Right kidney (tissue), 1 donor: ENCODE measurements around the gene GGCX.

Source experiments
- DNase-seq: peaks from one replicate; pipeline ENCODE4 v3.0.0-alpha.2; 2016

The GGCX gene

GRCh38 chr2:85541753-85542457, 19.4 kb downstream of the GGCX start:
- DNase-seq, result no peak

GRCh38 chr2:85541262-85541661, 20.0 kb downstream of the GGCX start:
- no peak for DNase-seq

GRCh38 chr2:85540133-85540648, 21.1 kb downstream of the GGCX start:
- peak; percentile 32 for DNase-seq

DNA sequence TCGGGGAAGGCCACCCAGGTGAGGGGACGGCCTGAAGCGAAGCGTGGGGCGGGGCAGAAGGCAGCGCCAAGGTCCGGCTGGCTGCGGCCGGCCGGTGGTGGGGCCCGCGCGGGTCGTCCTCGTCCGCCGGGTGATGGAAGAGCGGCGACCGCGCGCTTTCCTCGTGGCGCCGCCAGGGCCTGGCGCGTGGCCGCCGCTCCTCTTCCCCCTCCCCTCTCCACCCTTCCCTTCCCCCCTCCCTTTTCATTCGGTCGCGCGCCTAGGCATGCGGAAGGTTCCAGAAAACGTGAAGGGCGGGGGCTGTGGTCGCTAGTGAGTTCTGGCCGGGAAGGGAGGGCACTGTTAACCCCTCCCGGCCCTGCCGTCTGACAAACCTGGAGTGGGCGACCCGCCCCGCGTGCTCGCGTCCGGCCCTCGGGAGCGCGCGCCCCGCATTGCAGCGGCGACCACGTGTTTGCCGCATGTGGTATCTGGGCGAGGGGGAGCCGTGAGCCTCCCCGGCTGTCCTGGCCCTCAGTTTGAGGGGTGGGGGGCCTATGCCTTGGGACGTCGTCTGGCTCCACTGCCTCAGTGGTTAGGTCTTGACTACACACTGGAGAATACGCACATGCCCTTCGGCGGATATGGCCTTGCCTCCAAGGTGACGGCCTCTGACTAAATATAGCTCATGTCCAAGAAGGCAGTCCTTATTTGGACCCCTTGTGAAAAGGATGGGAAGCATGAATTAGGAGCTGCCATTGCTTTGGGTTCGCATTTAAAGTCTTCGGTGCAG, 21.7 kb downstream of the GGCX start:
- DNase-seq, result peak; percentile 84

DNA sequence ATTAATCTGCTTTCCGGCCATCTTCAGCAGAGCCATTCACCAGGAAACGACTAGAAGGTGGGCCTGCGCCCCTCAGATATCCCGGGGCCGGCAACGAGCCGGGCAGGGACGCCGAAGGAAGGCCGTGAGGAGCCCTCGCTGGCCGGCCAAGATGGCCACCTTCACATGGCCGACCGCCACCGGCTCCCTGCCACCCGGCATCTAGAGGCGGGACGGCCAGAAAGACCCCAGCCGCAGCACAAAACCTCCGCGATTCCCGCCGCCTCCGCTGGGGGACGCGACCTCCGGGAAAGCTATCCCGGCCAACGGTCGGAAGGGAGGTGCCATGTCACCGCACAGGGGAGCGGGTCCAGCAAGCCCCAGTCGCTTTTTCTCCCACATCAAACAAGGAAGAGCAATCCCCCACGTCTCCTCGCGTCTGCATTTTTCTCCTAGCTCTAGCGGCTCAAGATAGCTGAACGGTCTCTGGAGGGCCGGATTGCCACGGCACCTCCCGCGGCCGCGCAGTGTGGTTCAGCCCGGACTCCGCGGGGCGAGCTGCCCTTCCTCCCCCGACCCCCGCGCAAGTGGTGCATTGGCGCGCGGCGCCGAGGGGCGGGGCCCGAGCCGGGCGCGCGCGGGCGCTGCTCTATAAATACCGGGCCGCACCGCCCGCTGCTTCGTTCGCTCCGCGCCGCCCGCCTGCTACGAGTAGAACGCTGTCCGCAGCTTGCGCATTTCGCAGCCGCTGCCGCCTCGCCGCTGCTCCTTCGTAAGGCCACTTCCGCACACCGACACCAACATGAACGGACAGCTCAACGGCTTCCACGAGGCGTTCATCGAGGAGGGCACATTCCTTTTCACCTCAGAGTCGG, 22.6 kb downstream of the GGCX start, which contains the start of gene MAT2A:
TSS of gene MAT2A (plus strand) at position 662 of the 854 bp plus-strand sequence. CDS start at position 782, 120 bp downstream.
- DNase-seq, result peak; percentile 100

DNA sequence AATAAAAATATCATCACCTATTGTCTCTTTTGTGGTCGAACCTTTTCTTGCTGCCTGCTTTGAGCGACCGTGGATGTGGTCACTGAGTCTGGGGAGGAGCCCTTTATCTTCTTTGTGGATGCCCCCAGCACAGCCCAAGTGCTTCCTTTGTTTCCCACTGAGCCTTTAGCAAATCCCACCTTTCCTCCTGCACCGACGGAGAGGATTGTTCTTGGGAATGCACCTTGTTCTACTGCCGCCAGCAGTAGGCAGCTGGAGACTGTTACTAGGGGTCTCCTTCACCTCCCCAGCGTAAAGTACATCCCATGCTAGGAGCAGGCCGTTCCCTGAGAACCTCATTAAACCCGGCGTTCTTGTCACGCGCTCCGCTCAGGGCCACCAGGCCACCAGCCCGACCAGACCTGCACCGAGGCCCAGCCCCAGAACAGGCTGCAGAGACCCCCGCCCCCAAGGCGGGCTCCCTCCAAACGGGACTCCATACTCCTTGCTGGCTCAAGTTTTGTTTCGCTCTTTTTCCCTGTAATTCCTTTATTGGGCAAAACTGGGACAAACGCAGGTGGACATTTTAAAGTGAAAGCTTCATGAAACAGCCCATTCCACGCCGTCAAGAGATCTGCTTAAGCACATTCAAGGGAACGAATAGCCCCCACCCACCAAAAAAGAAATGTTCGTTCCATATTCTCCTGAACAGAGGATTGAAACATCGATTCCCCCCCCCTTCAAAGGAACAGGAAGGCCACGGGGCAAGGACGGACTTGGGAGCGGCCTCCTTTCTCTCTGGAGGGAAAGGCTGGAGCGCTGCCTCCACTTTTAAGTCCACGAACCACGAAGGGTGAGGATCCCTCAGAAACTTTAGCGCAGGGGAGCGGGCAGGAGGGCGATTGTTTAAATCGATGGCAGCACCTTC, 23.4 kb downstream of the GGCX start:
- peak; percentile 84 for DNase-seq

- DNase-seq, result no peak
These were observed 24.8 kb downstream of the GGCX start for GRCh38 chr2:85536479-85536878.

DNA sequence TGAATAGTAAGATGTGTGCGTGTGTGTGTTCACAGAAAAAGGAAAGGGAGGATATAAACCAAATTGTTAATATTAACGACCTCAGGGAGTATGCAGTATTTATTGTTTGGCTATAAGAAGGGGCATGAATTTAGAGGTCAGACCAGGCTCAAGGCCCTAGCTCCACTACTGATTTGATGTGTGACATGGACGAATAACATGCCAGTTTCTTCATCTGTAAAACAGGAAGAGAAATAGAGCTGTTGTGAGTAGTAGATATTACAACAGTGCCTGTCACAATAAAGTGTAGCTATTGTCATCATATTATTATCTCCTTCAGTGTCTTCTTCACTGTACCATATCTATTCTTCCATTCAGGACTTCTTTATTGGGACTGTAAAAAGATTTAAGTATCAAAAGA, 26.4 kb downstream of the GGCX start:
- no peak for DNase-seq

DNA sequence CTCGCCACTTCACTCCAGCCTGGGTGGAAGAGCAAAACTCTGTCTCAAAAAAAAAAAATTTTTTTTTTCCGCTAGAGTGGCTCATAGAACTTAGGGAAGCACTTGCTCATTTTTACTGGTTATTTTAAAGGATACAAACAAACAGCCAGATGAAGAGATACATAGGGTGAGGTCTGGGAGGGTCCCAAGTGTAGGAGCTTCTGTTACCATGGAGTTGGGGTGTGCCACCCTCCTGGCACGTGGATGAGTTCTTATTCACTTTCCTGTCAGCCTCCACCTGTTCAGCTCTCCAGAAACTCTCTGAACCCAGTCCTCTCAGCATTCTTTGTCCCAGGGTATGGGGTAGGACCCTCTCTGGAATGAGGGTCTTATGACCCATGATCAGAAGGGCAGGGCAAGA, 27.2 kb downstream of the GGCX start:
- no peak for DNase-seq

DNA sequence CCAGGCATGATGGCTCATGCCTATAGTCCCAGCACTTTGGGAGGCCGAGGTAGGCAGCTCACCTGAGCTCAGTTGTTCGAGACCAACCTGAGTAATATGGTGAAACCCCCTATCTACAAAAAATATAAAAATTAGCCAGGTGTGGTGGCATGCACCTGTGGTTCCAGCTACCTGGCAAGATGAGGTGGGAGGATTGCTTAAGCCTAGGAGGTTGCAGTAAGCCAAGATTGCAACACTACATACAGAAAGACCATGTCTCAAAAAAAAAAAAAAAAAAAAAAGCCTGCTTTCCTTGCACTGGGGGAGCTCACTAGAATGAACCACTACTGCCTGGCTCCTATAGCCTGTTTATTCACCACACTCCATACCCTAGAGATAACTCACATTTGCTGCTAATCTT, 29.7 kb downstream of the GGCX start:
- no peak for DNase-seq

DNA sequence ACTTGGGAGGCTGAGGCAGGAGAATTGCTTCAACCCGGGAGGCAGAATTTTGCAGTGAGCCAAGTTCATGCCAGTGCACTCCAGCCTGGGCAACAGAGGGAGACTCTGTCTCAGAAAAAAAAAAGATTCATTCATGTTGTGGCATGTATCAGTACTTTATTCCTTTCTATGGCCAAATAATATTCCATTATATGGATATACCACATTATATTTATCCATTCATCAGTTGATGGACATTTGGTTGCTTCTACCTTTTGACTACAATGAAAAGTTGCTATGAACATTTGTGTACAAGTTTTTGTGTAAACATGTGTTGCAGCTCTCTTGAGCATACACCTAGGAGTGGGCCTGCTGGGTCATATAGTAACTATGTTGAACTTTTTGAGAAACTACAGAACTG, 31.5 kb downstream of the GGCX start:
- DNase-seq, result no peak

DNA sequence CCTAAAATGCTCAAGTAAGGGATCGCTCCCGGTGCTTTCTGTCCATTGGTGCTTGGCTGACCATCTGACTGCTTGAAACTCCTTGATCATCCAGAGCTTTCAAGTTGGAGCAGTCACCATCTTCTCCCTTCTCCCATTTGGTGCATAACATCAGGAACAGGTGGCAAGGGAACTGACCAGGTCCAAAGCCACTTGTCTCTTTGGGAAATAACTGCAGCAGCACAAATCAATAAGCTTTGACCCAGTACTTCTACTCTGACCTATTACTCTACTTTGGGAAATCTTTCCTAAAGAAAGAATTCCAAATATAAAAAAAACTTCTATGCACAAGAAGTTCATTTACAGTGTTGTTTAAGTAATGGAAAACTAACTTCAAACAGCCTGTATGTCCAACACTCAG, 32.9 kb downstream of the GGCX start:
- no peak for DNase-seq

DNA sequence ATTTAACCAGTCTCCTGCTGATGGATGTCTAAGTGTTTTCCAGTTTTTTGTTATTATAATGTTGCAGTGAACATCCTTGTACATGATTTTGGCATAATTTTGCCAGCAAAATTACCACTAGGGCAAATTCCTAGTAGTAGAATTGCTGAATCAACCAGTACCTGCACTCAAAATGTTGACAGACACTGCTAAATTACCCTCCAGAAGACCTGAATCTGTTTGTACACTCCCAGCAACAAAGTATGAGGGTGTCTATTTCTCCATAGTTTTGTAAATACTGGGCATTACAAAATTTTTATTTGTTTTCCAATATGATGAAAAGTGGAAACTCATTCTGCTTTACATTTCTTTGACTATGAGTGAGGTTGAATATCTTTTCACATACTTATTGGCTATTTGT, 33.5 kb downstream of the GGCX start:
- DNase-seq, result no peak

GRCh38 chr2:85525567-85525966, 35.7 kb downstream of the GGCX start:
- DNase-seq, result no peak

GRCh38 chr2:85525029-85525428, 36.3 kb downstream of the GGCX start:
- DNase-seq, result no peak

DNA sequence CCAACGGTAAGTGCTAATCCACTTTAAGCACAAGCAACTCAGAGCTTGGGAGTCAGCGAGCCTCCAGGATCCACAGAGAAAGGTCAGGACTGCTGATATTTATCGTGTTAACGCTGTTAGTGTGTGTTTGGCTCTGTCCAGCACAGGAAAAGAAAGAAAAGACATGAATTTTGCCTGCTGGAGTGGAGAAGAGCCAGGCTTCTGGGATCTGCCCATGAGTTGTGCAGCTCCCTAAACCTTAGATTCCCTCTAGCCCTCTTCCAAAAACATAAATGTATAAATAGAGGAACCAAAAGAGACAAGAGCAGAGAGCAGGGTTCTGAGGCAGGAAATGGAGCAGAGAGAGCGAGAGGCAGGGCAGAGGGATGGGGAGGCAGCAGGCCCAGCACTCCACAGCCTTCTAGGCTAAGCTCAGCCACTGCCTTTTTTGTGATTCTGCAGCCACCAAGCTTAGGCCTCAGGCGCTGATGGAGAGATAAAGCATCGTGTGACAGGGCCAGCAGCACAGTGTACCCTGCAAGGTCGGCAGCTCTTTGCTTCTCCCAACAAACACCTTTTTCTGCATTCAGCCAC, 36.9 kb downstream of the GGCX start:
- peak; percentile 47 for DNase-seq

GRCh38 chr2:85523903-85524335, 37.4 kb downstream of the GGCX start:
- DNase-seq, result no peak

DNA sequence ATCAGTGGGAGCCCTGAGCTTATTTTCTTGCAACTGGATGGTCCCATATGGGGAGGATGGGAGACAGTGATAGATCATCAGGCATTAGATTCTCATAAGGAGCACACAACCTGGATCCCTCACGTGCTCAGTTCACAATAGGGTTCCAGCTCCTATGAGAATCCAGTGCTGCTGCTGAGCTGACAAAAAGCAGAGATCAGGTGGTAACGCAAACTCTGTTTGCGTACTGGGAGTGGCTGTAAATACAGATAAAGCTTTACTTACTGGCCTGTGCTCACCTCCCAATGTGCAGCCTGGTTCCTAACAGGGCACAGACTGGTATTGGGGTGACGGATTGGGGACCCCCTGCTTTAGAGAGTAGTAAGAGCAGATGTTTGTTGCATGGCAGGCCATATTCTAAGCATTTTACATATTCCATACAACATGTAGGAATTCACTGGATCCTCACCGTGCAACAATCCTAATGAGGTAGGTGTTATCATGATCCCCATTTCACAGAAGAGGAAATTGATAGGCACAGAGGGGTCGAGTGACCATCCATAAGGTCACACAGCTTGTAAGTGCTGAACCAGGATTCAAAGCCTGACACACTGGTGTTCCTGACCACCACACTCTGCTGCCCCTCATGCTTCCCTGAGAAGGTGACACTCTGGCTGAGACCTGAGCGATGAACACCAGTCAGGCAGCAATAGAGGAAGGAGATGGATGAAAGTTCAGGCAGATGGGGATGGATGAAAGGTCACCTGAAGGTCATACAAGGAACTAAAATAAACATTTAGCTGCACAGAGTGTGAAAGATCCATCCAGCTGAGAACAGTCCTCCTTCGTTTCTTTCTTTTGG, 38.0 kb downstream of the GGCX start:
- DNase-seq, result no peak

GRCh38 chr2:85522090-85522647, 39.1 kb downstream of the GGCX start:
- no peak for DNase-seq
